Effector CD8-positive, alpha-beta T cell (primary cell): ENCODE data around the gene HSD3B2.
"Not testable (repeated sequence)": the region's sequence is repeated elsewhere in the genome, so short reads cannot be mapped to it uniquely, and the experiment has no call there.

Experiments used
- DNase-seq: peaks from one replicate; lab custom pipeline; 2025; lab: John Stamatoyannopoulos, UW
- total RNA-seq, 4 experiments: gene quantifications; one replicate each; lab custom pipeline; 2026; lab: John Stamatoyannopoulos, UW

HSD3B2 gene
- 0 reads per million in 4 experiments for total RNA-seq

GRCh38 chr1:119414950-119415349 lies at the start of gene HSD3B2:
HSD3B2 (plus strand) TSS chr1:119415150; CDS start chr1:119415420, 270 bp downstream.
- DNase-seq: no peak

DNA sequence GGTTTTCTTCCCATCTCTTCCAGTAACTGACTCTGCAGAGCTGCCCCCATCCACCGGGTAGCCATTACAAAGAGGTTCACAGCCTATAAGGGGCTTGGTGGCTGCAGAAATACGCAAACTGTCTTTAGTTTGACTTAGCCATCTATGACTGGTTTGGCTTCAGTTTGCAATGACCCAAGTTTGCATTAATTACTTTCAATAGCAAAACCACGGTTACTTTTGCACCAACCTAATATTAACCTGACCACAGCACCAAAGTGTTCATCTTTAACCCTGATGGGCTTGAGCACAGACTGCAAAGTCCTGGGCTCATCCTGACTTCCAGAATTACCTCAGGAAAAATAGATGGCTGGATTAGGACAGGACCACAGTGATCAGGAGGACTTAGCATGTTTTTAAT lies 48.5 kb upstream of the HSD3B2 start:
- DNase-seq: no peak

GRCh38 chr1:119367432-119368124 lies 47.4 kb upstream of the HSD3B2 start:
- DNase-seq: no peak

GRCh38 chr1:119368554-119368953 lies 46.4 kb upstream of the HSD3B2 start, which contains the start of gene HAO2:
HAO2 (plus strand) TSS chr1:119368785; CDS start chr1:119381086, 12,301 bp downstream.
- no peak for DNase-seq

DNA sequence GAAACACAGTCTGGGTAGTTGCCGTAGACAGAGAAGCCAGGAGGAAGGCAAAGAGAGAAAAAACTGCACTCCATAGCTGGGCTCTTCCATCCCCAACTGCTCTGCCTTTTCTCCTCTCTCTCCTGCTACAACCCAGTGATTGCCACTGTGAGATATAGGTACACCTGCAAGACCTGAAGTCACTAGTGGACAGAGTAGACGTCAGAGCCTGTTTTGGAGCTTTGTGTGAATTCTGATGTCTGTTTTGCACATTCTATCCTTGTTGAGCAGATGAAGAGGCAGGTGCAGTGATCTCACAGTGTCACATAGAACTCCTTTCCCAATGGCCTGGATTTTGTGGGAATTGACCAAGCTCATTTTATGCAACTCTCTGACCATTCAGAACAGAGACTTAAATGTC lies 44.2 kb upstream of the HSD3B2 start:
- DNase-seq: no peak

DNA sequence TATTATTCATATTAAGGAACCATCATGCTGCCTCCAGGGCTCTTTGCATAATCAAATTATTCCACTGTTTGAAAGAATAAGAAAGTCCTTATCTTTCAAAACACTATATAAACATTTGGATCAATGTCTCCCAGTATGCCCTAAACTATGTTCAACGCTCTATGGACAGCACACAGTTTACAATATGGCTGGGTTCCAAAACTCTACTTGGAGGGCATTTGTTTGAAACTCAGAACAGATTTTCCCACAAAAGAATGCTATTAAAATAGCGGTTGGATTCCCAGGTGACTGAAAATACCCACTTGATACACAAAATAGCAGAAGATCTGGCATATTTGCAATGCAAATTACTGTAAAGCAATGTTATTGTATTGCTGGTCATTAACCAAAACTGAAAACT lies 43.1 kb upstream of the HSD3B2 start:
- no peak for DNase-seq

- no peak for DNase-seq
These were observed 42.4 kb upstream of the HSD3B2 start for GRCh38 chr1:119372503-119373086.

GRCh38 chr1:119373465-119373864 lies 41.5 kb upstream of the HSD3B2 start:
- no peak for DNase-seq

GRCh38 chr1:119374208-119374874 lies 40.6 kb upstream of the HSD3B2 start:
- DNase-seq: no peak

DNA sequence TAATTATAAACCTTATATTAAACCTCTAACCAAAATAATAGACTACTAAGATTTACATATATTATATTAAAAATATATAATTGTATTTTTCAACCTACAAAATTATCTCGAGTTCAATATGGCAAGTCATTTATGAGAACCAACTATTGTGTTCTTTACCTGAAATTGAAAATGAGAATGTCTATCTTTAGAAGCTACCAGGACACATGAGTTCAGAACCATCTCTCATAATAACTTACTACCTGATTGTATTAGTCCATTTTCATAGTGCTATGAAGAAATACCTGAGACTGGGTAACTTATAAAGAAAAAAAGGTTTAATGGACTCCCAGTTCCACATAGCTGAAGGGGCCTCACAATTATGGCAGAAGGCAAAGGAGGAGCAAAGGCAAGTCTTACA lies 39.6 kb upstream of the HSD3B2 start:
- no peak for DNase-seq

- DNase-seq: no peak
These were observed 38.4 kb upstream of the HSD3B2 start for GRCh38 chr1:119376594-119376993.

DNA sequence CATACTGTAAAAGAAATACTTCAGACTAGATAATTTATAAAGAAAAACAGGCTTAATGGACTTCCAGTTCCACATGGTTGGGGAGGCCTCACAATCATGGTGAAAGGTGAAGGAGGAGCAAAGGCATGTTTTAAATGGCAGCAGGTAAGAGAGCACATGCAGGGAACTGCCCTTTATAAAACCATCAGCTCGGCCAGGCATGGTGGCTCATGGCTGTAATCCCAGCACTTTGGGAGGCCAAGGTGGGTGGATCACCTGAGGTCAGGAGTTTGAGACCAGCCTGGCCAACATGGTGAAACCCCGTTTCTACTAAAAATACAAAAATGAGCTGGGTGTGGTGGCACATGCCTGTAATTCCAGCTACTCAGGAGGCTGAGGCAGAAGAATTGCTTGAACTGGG lies 37.4 kb upstream of the HSD3B2 start:
- DNase-seq: not testable (repeated sequence)

GRCh38 chr1:119379117-119379516 lies 35.8 kb upstream of the HSD3B2 start:
- DNase-seq: no peak

DNA sequence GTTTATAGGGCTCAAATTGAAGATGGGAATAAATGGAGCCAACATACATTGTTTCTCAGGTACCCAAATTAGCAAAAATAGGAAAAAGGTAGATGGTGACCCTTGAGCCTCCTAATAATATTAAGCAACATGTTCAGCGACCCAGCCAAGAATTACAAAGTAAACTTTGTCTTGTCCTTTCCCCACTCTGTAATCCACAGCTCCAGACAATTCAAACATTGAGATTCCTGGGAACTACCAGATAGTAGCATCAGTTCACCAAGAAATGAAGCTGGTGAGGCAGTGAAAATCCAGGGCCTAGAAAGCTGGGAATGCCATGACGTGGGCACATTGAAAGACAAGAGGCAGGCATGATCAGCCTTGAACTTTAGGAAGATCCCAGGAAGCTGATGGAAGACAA lies 34.6 kb upstream of the HSD3B2 start:
- DNase-seq: no peak

DNA sequence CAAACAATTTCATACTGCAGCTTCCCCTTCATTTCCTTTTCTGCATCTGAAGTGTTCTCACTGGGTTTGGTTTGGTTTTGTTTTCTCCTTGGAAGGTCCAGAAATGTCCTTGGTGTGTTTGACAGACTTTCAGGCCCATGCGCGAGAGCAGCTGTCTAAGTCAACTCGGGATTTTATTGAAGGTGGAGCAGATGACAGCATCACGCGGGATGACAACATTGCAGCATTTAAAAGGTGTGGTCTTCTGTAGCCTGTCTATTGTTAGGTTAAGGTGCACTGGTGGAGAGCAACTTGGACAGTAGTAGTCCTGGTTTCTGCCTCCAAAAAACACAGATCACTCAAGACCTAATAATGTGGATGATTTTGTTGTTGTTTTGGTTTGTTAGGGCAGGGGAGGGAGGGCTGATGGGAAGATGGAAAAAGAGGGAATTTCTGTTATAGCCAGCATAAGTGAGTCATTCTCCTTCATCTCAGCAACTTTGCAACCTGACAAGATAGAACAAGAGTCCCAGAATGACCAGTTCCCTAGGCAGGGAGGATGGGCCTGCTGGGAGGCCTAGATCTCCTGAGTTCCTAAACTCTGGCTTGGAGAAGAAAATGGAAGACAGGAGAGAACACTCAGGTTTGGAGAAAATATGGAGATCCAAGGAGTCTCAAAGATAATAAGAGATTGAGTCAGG lies 33.8 kb upstream of the HSD3B2 start:
- no peak for DNase-seq

DNA sequence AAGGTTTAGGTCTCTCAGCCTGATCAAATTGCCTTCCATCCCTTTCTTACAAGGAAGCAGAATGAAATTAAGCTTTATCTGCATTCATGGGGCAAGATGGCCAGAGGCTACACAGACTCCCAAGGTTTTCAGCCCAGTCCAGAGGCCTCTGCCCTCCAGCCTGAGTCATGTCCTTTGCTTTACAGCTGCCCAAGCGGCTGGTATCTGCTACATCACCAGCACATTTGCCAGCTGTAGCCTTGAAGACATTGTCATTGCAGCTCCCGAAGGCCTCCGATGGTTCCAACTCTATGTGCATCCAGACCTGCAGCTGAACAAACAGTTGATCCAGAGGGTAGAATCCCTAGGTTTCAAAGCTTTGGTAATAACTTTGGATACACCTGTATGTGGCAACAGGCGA lies 30.4 kb upstream of the HSD3B2 start:
- no peak for DNase-seq

DNA sequence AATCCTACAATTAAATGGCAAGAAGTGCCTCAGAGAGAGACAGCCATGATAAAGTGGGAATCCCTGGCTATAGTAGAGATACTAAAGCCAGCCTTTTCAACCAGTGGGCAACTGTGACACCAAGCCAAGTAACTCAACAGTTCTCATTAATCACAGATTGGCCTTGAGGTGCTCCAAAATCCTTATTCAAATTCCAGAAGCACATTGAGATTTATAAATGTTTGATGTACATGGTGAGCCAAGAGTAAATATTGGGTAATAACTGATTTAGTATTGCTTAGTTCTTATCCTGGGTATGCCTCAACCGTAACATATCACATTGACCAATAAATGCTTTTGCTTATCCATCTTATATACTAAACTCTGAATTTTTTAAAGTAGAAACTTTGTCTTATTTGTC lies 29.3 kb upstream of the HSD3B2 start:
- DNase-seq: no peak

GRCh38 chr1:119387858-119388257 lies 27.1 kb upstream of the HSD3B2 start:
- no peak for DNase-seq

GRCh38 chr1:119388450-119388849 lies 26.5 kb upstream of the HSD3B2 start:
- no peak for DNase-seq

- no peak for DNase-seq
These were observed 24.4 kb upstream of the HSD3B2 start for GRCh38 chr1:119390526-119390925.

- DNase-seq: no peak
These were observed 23.2 kb upstream of the HSD3B2 start for GRCh38 chr1:119391749-119392148.

- no peak for DNase-seq
These were observed 20.9 kb upstream of the HSD3B2 start for GRCh38 chr1:119394085-119394484.

DNA sequence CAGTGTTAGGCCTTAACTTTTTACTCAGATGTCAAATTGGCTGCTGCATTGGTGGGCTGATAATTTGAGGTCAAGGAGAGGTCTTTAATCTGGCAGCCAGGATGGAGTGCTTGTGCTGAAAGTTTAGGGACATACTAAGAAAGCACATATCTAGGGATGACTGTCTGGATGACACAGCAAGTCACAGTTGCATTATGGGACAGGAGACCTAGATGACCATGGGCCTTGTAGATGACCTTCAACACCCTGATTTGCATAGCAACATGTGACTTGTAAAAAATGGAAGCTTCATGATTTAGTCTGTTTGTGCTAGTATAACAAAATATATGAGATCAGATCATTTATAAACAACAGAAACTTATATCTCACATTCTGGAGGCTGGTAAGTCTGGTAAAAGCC lies 18.0 kb upstream of the HSD3B2 start:
- DNase-seq: no peak
